HK-2 (cell line): ENCODE results near the gene NHLRC4.
"Not testable (repeated sequence)": the region's sequence is repeated elsewhere in the genome, so short reads cannot be mapped to it uniquely, and the experiment has no call there.

Experiments
- DNase-seq: peaks from one replicate; pipeline ENCODE4 v3.0.0-alpha.2; 2018; ENCODE audit not compliant: unreplicated experiment

NHLRC4 gene

DNA sequence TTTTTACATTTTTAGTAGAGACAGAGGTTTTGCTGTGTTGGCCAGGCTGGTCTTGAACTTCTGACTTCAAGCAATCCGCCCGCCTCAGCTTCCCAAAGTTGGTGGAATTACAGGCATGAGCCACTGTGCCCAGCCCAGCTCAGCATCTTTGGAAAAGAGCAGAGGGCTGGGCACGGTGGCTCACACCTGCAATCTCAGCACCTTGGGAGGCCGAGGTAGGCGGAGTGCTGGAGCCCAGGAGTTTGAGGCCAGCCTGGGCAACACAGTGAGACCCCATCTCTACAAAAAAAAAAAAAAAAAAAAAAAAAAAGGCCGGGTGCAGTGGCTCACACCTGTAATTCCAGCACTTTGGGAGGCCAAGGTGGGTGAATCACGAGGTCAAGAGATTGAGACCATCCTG lies 30.9 kb downstream of the NHLRC4 start:
- DNase-seq = not testable (repeated sequence)

DNA sequence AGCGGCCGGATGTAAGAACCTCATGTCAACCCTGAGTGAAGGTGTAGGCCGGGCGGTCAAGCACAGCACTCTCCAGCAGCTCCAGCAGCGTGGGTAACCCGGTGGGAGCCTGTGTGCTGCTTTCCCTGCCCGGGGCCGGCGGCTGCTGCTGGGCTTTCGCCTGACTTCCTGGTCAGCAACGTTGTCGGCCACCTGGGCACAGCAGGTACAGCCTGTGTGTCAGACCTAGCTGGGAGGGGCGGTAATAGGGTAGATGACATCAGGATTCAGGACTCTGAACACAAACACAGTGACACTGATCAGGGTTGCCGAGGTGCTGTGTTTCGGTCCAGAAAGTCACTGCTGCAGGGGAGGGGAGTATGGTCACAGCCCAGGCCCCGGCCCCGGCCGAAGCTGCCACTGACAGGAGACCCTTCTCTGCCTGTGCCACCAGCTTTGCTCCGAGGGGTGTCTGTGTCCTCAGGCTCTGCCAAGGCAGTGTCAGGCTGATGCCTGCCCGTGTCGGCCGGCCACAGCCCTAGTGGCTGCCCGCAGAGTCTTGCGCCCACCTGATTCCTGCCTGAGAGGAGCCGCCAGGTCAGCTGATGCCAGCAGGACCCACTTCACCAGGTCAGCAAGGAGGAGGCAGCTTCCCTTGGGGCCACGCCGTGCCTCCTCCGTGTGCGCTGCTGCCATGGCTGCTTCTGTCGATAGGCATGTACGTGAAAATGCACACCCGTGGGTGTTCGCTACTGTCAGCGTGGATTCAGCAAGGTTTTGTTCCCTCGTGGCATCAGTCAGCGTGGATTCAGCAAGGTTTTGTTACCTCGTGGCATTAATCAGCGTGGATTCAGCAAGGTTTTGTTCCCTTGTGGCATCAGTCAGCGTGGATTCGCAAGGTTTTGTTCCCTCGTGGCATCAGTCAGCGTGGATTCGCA lies 32.3 kb downstream of the NHLRC4 start:
- DNase-seq = no peak

DNA sequence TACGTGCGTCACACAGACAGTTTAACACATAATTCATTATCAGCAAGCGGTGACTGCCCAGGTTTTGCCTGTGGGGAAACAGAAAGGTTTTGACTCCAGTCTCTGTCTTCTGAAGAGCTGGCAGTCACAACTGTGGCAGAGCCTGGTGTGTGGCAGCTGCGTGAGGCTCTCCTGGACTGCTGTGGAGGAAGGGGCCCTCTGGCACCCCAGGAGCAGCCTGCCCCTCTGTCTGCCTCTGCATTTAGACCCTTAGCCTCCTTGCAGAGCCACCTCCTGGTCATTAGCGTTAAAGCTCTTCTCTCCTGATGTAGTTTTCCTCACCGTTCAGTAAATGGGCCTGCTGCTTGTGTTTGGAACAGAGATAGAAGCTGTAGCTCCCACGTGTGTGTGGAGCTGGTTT lies 34.0 kb downstream of the NHLRC4 start:
- DNase-seq = no peak

DNA sequence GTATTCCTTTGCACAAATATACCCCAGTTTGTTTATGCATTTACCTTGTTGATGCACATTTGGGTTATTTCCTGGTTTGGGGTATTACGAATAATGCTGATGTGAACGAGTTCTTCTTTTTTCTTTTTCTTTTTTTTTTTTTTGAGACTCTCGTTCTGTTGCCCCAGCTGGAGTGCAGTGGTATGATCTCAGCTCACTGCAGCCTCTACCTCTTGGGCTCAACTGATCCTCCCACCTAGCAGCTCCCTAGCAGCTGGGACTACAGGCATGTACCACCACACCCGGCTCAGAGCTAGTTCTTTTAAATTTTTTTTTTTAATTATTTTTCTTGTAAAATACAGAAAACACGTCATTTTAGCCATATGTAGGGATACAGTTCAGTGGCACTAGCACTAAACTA lies 37.1 kb downstream of the NHLRC4 start:
- no peak for DNase-seq

DNA sequence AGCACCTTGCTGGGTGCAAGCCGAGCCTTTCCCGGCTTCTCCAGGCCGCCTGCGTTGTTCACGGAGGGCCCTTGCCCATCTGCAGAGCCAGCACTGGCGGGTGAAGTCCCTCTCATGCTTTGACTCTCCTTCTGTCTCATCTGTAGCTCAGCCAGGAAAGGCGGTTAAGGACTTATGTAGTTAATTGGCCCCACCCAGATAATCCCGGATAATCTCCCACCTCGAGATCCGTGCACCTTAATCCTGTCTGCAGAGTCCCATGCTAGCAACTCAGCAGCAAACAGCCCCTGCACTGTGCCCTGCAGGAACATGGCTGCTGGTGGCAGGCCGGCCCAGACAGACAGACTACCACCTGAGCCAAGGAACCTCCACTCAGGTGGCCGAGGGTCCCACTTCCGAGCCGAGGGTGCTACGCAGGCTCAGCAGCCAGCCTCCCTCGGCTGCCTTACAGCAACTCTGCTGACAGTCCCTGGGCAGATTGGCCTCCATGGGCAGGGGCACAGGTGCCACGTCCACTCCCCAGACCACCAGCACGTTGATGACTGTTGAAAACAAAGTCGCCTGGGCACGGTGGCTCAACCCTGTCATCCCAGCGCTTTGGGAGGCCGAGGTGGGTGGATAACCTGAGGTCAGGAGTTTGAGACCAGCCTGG lies 40.0 kb downstream of the NHLRC4 start:
- DNase-seq = no peak

DNA sequence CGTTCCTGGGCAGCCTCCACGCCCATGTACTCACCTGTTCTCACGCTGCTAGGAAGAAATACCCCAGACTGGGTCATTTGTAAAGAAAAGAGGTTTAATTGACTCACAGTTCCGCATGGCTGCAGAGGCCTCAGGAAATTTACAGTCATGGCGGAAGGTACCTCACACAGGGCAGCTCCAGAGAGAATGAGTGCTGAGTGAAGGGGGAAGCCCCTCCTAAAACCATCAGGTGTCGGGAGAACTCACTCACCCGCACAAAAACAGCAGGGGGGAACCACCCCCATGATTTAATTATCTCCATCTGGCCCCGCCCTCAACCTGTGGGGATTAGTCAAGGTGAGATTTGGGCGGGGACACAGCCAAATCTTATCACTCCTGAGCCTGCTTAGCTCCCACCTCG lies 41.2 kb downstream of the NHLRC4 start:
- DNase-seq = no peak

DNA sequence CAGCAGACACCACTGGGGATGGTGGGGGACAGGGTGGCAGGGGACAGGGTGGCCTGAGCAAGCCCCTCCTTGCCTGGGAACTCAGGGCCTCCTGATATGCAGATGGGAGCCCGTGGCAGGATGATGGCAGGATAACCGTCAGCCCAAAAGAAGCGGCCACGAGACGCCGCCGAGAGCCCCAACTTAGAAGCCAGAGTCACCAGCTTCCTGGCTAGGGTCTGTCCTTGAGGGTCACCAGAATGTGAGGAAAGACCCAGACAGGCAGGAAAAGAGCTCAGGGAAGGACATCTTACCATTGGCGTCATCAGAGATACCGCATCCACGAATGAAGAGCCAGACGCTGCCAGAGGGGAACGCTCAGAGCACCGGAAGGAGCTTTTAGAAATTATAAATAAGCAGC lies 42.5 kb downstream of the NHLRC4 start:
- no peak for DNase-seq

DNA sequence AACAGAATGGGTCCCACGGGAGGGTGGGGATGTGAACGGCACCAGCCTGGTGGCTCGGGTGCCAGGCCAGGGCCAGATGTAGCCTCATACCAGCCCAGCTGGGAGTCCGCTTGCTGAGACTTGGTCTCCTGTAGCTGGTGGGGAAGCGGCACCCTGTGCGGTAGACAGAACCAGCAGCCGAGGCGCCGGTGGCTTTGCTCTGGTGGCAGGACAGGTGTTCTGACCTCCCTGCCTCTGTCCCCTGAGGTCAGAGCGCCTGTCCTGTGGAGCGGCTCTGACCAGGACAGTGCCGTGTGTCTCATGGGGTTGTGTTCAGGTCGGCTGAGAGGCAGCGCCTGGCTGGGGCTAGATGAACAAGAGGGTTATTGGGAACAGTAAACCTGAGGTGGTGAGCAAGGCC lies 43.2 kb downstream of the NHLRC4 start:
- DNase-seq = no peak

DNA sequence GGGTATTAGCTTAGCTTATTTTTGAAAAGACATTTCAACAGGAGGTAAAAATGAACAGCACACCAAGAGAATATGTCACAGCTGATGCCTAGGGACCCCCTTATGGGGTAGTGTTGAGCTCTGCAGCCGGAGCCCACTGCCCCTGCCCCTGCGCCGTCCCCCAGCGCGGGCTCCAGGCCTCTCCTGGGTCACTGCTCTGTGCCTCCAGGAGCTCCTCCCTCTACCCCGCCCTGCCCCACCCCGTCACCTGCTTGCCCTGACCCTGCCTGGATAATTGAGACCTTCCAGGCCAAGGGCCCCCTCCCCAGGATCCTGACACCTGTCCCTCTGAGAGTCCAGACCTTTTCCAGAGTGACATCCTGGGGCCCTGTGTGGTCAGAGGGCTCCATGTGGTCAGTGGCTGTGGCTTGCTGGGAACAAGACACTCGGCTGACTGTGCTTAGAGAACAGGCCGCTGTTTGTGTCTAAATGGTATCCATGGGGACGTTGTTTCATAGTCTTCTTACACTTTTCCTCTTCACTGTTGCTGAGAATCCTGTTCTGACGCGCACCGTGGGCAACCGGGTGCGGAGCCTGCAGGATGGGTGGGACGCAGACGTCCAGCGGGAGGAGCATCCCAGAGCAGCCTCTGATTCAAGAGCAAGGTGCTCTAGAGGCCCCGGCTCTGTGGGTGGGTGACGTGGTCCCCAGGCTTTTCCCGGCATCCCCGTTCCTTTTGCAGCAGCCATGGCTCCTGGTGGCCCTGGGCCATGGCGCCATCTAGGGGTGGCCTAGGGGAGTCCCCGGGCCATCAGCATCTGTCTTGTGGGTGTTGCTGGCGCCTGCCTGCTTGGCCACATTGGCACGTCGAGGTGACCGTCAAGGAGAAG lies 43.9 kb downstream of the NHLRC4 start:
- DNase-seq = no peak

DNA sequence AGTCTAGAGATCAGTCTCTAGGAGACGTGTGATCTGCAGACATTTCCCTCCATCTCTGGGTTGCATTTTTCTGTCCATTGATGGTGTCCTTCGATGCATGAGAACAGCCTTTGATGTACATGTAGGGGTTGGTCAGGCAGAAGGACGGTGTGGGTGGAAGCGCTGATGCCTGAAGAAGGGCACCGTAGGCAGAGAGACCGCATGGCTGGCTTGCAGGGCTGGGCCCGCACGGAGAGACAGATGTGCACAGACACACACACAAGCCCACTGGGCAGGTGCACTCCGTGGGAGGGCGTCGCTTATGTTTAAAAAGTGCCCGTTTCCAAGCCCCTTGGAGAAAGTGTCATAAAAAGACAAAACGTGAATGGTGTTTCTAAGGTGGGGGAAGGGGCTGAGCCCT lies 48.3 kb downstream of the NHLRC4 start:
- no peak for DNase-seq

DNA sequence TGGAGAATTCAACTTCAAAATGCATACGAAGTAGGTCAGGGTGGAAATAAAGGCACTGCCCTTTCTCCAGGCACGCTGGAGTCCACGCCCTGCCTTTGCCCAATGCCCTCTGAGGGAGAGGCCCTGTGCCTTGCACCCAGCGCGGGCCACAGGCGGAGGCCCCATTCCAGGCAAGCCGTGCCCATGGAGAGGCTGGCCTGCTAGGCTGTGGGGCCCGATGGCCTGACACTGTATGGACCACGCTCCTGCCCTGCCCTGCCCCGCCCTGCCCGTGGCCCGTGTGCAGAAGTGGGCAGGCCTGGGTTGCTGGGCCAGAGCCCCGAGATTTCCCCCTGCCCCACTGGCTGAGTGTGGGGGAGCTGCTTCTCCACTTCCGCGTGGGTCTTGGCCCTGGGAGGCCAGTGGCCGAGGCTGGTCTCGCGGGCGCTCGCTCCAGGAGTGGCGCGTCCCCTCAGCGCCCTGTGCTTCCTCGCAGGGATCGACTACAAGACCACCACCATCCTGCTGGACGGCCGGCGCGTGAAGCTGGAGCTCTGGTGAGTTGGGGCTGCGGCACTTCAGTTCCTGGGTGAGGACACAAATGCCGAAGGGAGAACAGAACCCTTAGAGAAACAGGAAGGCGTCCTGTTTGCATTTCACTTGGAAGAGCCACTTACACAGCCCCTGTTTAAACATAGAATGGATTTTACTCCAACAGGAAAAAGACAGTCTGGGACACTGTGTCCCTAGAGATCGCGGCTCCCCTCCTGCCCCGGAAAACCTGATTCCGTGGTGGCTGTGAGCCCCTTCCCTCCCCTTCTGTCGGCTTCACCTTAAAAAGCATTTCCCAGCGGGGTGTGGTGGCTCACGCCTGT lies 50.2 kb downstream of the NHLRC4 start:
- DNase-seq = no peak

DNA sequence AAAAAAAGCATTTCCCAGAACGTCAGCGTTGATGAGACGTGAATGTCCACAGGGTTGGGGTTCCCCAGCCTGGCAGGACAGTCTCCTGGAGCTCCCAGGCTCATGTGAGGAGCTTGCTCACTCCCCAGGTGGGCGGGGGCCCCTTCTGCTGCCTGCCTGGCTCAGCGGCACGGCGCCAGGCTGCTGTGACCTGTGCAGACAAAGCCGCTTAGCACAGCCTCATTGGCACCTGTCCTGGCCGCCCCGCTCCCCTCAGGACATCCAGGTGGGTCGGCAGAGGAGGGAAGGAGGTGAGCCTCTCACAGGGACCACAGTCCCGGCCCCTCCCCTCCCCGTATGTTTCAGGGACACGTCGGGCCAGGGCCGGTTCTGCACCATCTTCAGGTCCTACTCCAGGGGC lies 51.0 kb downstream of the NHLRC4 start:
- no peak for DNase-seq
